Neural cell (in vitro differentiated cells): Measurements from ENCODE around the gene THEM5. TPM values are rescaled to one million over a fixed set of nuclear protein-coding genes. Genes with fewer than 3 reads are reported as not detected.

ENCODE experiments used
- H2AFZ ChIP-seq: fragments of 200-600, 300-800 bp; sonication (generic), shearing (Covaris generic); 2 replicates; pipeline ENCODE4 v1.6.0; 2014; ENCODE audit warnings: low read depth, mild to moderate bottlenecking, antibody characterized with exemption, low read length, moderate library complexity
- H3F3A ChIP-seq: fragments of 200-600 bp; shearing (Covaris generic); 2 replicates; pipeline ENCODE4 v1.6.1; 2016; ENCODE audit warnings: mild to moderate bottlenecking, moderate library complexity, mixed read lengths, antibody characterized with exemption, low read length; ENCODE audit not compliant: insufficient read depth, poor library complexity, severe bottlenecking
- H3K27ac ChIP-seq: fragments of 200-600, 300-800 bp; sonication (generic), shearing (Covaris generic); 2 replicates; pipeline ENCODE4 v1.5.1; 2014; ENCODE audit warnings: mild to moderate bottlenecking, low read length, moderate library complexity
- H3K27me3 ChIP-seq: fragments of 300-800, 200-600 bp; sonication (generic), shearing (Covaris generic); 2 replicates; pipeline ENCODE4 v1.6.0; 2014; ENCODE audit warnings: mild to moderate bottlenecking, low read depth, low read length, moderate library complexity; ENCODE audit not compliant: insufficient read depth
- H3K36me3 ChIP-seq: fragments of 300-800, 200-600 bp; sonication (generic), shearing (Covaris generic); 2 replicates; pipeline ENCODE4 v1.5.1; 2014; ENCODE audit warnings: mild to moderate bottlenecking, antibody characterized with exemption, low read length, moderate library complexity; ENCODE audit not compliant: insufficient read depth
- H3K4me2 ChIP-seq: fragments of 300-800, 200-600 bp; sonication (generic), shearing (Covaris generic); 2 replicates; pipeline ENCODE4 v1.6.0; 2014; ENCODE audit warnings: mild to moderate bottlenecking, low read length
- H3K4me3 ChIP-seq: fragments of 300-800, 200-600 bp; sonication (generic), shearing (Covaris generic); 2 replicates; pipeline ENCODE4 v1.5.1; 2014; ENCODE audit warnings: mild to moderate bottlenecking, low read length, moderate library complexity
- H3K79me2 ChIP-seq: fragments of 200-600 bp; shearing (Covaris generic); replicated peaks from 2 replicates; pipeline ENCODE4 v1.6.0; 2014; ENCODE audit warnings: mild to moderate bottlenecking, low read length, moderate library complexity; ENCODE audit not compliant: insufficient read depth
- H3K9ac ChIP-seq: fragments of 300-800, 200-600 bp; sonication (generic), shearing (Covaris generic); 2 replicates; pipeline ENCODE4 v1.6.1; 2016; ENCODE audit warnings: mild to moderate bottlenecking, low read length, mixed read lengths
- H3K9me2 ChIP-seq: fragments of 200-600 bp; shearing (Covaris generic); 2 replicates; pipeline ENCODE4 v1.6.1; 2016; ENCODE audit warnings: mild to moderate bottlenecking, low read length, mixed read lengths; ENCODE audit not compliant: insufficient read depth
- H3K9me3 ChIP-seq: fragments of 200-600, 300-800 bp; sonication (generic), shearing (Covaris generic); 2 replicates; pipeline ENCODE4 v1.6.1; 2016; ENCODE audit warnings: mild to moderate bottlenecking, mixed run types, low read length, moderate library complexity, mixed read lengths
- H4K20me1 ChIP-seq: fragments of 200-600 bp; shearing (Covaris generic); 2 replicates; pipeline ENCODE4 v1.6.1; 2016; ENCODE audit warnings: mild to moderate bottlenecking, mixed run types; ENCODE audit not compliant: insufficient read depth
- CTCF ChIP-seq: fragments of 450-650 bp; IDR thresholded peaks from 2 replicates; pipeline ENCODE4 v1.5.1; 2014; ENCODE audit warnings: antibody characterized with exemption, mild to moderate bottlenecking, moderate library complexity; ENCODE audit not compliant: poor library complexity, severe bottlenecking
- EP300 ChIP-seq: fragments of 450-650 bp; conservative IDR thresholded peaks from 2 replicates; pipeline ENCODE4 v1.6.1; 2014; ENCODE audit warnings: antibody characterized with exemption, mild to moderate bottlenecking, moderate library complexity; ENCODE audit not compliant: poor library complexity, severe bottlenecking
- EZH2 ChIP-seq: fragments of 200-600, 300-800 bp; shearing (Covaris generic), sonication (generic); IDR thresholded peaks from 2 replicates; pipeline ENCODE4 v1.6.1; 2014; ENCODE audit warnings: antibody characterized with exemption, low read length, borderline replicate concordance, mild to moderate bottlenecking; ENCODE audit not compliant: insufficient read depth, poor library complexity, severe bottlenecking
- MXI1 ChIP-seq: fragments of 450-650 bp; conservative IDR thresholded peaks from 2 replicates; pipeline ENCODE4 v1.6.1; 2014; ENCODE audit warnings: antibody characterized with exemption, mild to moderate bottlenecking; ENCODE audit not compliant: poor library complexity, severe bottlenecking
- POLR2AphosphoS5 ChIP-seq: IDR thresholded peaks from 2 replicates; pipeline ENCODE4 v1.6.1; 2012
- RAD21 ChIP-seq: fragments of 450-650 bp; conservative IDR thresholded peaks from 2 replicates; pipeline ENCODE4 v1.6.1; 2014; ENCODE audit warnings: antibody characterized with exemption, mild to moderate bottlenecking, moderate library complexity
- REST ChIP-seq: IDR thresholded peaks from 2 replicates; pipeline ENCODE4 v1.6.1; 2012; ENCODE audit warnings: borderline replicate concordance
- SMC3 ChIP-seq: fragments of 450-650 bp; conservative IDR thresholded peaks from 2 replicates; pipeline ENCODE4 v1.6.1; 2014; ENCODE audit warnings: antibody characterized with exemption, mild to moderate bottlenecking, moderate library complexity; ENCODE audit not compliant: poor library complexity
- TAF1 ChIP-seq: IDR thresholded peaks from 2 replicates; pipeline ENCODE4 v1.6.1; 2012; ENCODE audit warnings: low read depth
- polyA plus RNA-seq: library from polyadenylated mRNA; depleted of rRNA; stranded (reverse); fragments of >200 nt; gene quantifications from 2 replicates; pipeline ENCODE4 v1.2.3, GENCODE V29; 2014

The THEM5 gene
- polyA plus RNA-seq, 1 donor from 2014 or later = not detected

- H3F3A ChIP-seq = no peaks in the 10 kb centered on the region
- no peak overlapping the region for H3K27ac ChIP-seq
- no peak overlapping the region for H2AFZ ChIP-seq
- no peak for TF ChIP-seq MXI1
- TF ChIP-seq REST = no peak
- no peak for TF ChIP-seq POLR2AphosphoS5
- no peak for TF ChIP-seq RAD21
- no peak for TF ChIP-seq EZH2
- TF ChIP-seq TAF1 = no peak
- TF ChIP-seq CTCF = no peak
- TF ChIP-seq SMC3 = no peak
- TF ChIP-seq EP300 = no peak
- no peaks in the 10 kb centered on the region for H3K9me3 ChIP-seq
- H3K27me3 ChIP-seq = no peaks in the 10 kb centered on the region
- no peaks in the 10 kb centered on the region for H3K9me2 ChIP-seq
- no peak overlapping the region for H3K4me3 ChIP-seq
- H3K4me2 ChIP-seq = no peak overlapping the region
- H3K79me2 ChIP-seq = no peaks in the 10 kb centered on the region
- H3K36me3 ChIP-seq = no peaks in the 10 kb centered on the region
- H3K9ac ChIP-seq = no peak overlapping the region
- H4K20me1 ChIP-seq = no peaks in the 10 kb centered on the region
These were observed 42.3 kb downstream of the THEM5 start for GRCh38 chr1:151811181-151811580.

DNA sequence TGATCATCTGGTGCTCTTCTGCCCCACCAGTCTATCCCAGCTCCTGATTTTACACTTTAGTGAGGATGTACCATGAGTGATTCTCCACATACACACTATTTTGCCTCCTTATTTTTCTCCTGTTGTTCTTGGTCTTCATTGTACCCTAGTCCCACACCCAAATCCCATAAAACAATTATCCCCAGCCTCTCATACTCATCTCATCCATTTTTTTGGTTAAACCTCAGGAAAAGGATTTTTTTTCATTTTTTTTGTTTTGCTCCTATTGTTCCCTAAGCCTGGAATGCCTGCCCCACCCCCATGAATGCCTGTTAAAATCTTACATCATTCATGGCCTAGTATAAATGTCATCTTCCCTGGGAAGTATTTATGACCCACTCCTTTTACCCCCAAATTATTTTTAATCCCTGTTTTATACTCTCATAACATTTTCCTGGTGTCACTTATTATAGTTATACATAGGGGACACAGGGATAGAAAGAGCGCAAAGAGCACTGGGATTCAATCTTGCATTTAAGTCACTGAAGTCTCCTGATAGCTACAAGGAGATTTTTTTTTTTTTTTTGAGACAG, 43.4 kb downstream of the THEM5 start:
- Histone ChIP-seq H2AFZ (no peak overlapping the region), H3K9me2 (no peaks in the 10 kb centered on the region), H3K4me3 (no peak overlapping the region), H3F3A (no peaks in the 10 kb centered on the region), H3K9me3 (no peaks in the 10 kb centered on the region), H3K36me3 (no peaks in the 10 kb centered on the region), H3K9ac (no peak overlapping the region), H3K27me3 (no peaks in the 10 kb centered on the region), H3K27ac (no peak overlapping the region), H4K20me1 (no peaks in the 10 kb centered on the region), H3K79me2 (no peaks in the 10 kb centered on the region), H3K4me2 (no peak overlapping the region)
- no peak for TF ChIP-seq CTCF
- TF ChIP-seq RAD21 = no peak
- no peak for TF ChIP-seq EZH2
- TF ChIP-seq SMC3 = no peak
- no peak for TF ChIP-seq TAF1
- no peak for TF ChIP-seq REST
- TF ChIP-seq EP300 = no peak
- no peak for TF ChIP-seq MXI1
- TF ChIP-seq POLR2AphosphoS5 = no peak
